SH-SY5Y (cell line): ENCODE results near the gene AQP5.

Experiments used
- GATA2 ChIP-seq: IDR thresholded peaks from 2 replicates; pipeline ENCODE4 v1.6.1; 2011; ENCODE audit warnings: mild to moderate bottlenecking, low read depth, low read length
- GATA3 ChIP-seq: IDR thresholded peaks from 2 replicates; pipeline ENCODE4 v1.6.1; 2011; ENCODE audit warnings: low read depth, mild to moderate bottlenecking, low read length, moderate library complexity

GRCh38 chr12:49921936-49922335 is 39.7 kb upstream of the AQP5 start:
- TF ChIP-seq GATA2 (no peak), GATA3 (no peak)
